Measurements from ENCODE around the gene ALG10B.

DNA sequence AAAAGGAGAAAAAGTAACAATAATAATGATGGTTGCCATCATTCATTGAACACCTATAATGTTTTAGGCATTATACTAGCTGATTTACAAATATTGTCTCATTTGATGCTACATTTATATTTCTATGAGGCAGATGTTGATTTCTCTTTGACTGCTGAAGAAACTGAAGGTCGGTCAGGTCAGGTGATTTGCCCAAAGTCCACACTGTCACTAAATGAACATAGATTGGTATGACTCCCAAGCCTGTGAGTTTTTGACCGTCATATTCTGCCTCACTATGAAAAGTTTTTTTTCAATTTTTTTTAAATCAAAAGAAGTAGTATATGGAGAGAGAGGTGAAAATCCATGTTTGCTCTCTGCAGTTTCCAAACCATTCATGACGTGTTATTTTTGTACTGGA, 10.8 kb downstream of the ALG10B start:
- no peak for TF ChIP-seq POLR2A (IDR thresholded peaks at IDR 0.05; ENCODE audit: low read depth, low read length)
- no peak for TF ChIP-seq POLR2AphosphoS5 (IDR thresholded peaks at IDR 0.05; ENCODE audit: low read depth, low read length)

All from GM12892 (cell line).